GM10248 (cell line): ENCODE results near the gene PDCD1LG2.
A peak's percentile ranks its signal among the peaks of the same experiment; 100 is the strongest.
"Not testable (repeated sequence)": the region's sequence is repeated elsewhere in the genome, so short reads cannot be mapped to it uniquely, and the experiment has no call there.

Experiments
- CTCF ChIA-PET: fragments of 300-600 bp; sonication (Branson Sonifier 250); formaldehyde crosslinking; extraction: SDS; loops from one replicate; lab custom pipeline; 2021; ENCODE audit warnings: antibody characterized with exemption; lab: Yijun Ruan, JAX
- POLR2A ChIA-PET: fragments of 350-650 bp; sonication (Branson Sonifier 250); formaldehyde crosslinking; extraction: SDS; loops from one replicate; lab custom pipeline; 2020; ENCODE audit warnings: antibody characterized with exemption; lab: Yijun Ruan, JAX
- DNase-seq: peaks from one replicate; pipeline ENCODE4 v3.0.0; 2012; ENCODE audit errors: extremely low spot score
- TF ChIP-seq, protein P1 (sequence below): IDR thresholded peaks from 2 replicates; pipeline ENCODE4 v1.5.1; 2012; ENCODE audit warnings: mild to moderate bottlenecking, low read depth; ENCODE audit errors: extremely low read depth, missing control alignments, control extremely low read depth

The PDCD1LG2 gene

GRCh38 chr9:5510360-5510931 lies at the start of gene PDCD1LG2:
Gene PDCD1LG2 (plus strand): TSS chr9:5510531. CDS start chr9:5522547, 12,016 bp downstream.
- TF ChIP-seq, protein P1, sequence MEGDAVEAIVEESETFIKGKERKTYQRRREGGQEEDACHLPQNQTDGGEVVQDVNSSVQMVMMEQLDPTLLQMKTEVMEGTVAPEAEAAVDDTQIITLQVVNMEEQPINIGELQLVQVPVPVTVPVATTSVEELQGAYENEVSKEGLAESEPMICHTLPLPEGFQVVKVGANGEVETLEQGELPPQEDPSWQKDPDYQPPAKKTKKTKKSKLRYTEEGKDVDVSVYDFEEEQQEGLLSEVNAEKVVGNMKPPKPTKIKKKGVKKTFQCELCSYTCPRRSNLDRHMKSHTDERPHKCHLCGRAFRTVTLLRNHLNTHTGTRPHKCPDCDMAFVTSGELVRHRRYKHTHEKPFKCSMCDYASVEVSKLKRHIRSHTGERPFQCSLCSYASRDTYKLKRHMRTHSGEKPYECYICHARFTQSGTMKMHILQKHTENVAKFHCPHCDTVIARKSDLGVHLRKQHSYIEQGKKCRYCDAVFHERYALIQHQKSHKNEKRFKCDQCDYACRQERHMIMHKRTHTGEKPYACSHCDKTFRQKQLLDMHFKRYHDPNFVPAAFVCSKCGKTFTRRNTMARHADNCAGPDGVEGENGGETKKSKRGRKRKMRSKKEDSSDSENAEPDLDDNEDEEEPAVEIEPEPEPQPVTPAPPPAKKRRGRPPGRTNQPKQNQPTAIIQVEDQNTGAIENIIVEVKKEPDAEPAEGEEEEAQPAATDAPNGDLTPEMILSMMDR = no peak
- POLR2A ChIA-PET = no interaction called here
- peak; percentile 39 for DNase-seq
- CTCF ChIA-PET = interaction anchor here (0.9 to 3.1 kb wide), 16 partner anchors 8 to 751 kb away, joined by 3 to 16 read pairs (median 4); partner anchors contain the start of gene CD274

- ChIA-PET POLR2A (interaction anchor here (1.1 kb wide), 1 partner anchor 15 kb away, joined by 5 read pairs; the partner anchor contains the start of gene CD274), CTCF (interaction anchor here (1.0 to 3.2 kb wide), 5 partner anchors 12 to 136 kb away, joined by 3 to 12 read pairs (median 3); partner anchors contain the start of gene CD274)
- not testable (repeated sequence) for DNase-seq
Observed at GRCh38 chr9:5464831-5465330, 45.5 kb upstream of the PDCD1LG2 start.

- DNase-seq = no peak
- TF ChIP-seq, protein P1 = no peak
- POLR2A ChIA-PET = interaction anchor here (1.0 to 2.0 kb wide), 2 partner anchors 16 to 27 kb away, joined by 3 to 5 read pairs; partner anchors contain the start of gene CD274
- CTCF ChIA-PET = interaction anchor here (0.9 to 3.2 kb wide), 3 partner anchors 11 to 134 kb away, joined by 3 to 12 read pairs (median 3); no protein-coding TSS in a partner anchor
Observed at GRCh38 chr9:5466005-5466404, 44.3 kb upstream of the PDCD1LG2 start.

- ChIA-PET CTCF (interaction anchor here (0.8 to 1.5 kb wide), 5 partner anchors 9 to 134 kb away, joined by 3 to 4 read pairs (median 3); no protein-coding TSS in a partner anchor), POLR2A (interaction anchor here (1.0 to 2.0 kb wide), 2 partner anchors 16 to 28 kb away, joined by 3 to 5 read pairs; partner anchors contain the start of gene CD274)
- DNase-seq = no peak
- TF ChIP-seq, protein P1 = no peak
Observed at GRCh38 chr9:5466766-5467165, 43.6 kb upstream of the PDCD1LG2 start.

DNA sequence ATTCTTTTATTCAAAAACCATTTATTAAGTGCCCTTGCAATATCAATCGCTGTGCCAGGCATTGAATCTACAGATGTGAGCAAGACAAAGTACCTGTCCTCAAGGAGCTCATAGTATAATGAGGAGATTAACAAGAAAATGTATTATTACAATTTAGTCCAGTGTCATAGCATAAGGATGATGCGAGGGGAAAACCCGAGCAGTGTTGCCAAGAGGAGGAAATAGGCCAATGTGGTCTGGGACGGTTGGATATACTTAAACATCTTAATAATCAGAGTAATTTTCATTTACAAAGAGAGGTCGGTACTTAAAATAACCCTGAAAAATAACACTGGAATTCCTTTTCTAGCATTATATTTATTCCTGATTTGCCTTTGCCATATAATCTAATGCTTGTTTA lies 41.5 kb upstream of the PDCD1LG2 start:
- TF ChIP-seq, protein P1 = no peak
- DNase-seq = no peak
- ChIA-PET POLR2A (no interaction called here), CTCF (interaction anchor here (1.1 kb wide), 2 partner anchors 18 to 25 kb away, joined by 3 to 4 read pairs; no protein-coding TSS in a partner anchor)

DNA sequence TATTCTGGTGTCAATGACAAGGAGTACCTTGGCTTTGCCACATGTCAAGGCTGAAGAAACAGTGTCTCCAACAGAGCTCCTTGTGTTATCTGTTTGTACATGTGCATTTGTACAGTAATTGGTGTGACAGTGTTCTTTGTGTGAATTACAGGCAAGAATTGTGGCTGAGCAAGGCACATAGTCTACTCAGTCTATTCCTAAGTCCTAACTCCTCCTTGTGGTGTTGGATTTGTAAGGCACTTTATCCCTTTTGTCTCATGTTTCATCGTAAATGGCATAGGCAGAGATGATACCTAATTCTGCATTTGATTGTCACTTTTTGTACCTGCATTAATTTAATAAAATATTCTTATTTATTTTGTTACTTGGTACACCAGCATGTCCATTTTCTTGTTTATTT lies 40.2 kb upstream of the PDCD1LG2 start:
- POLR2A ChIA-PET = no interaction called here
- no peak for DNase-seq
- TF ChIP-seq, protein P1 = no peak
- CTCF ChIA-PET = interaction anchor here (1.5 kb wide), 1 partner anchor 10 kb away, joined by 3 read pairs; no protein-coding TSS in a partner anchor

- ChIA-PET POLR2A (no interaction called here), CTCF (interaction anchor here (1.4 to 1.5 kb wide), 2 partner anchors 11 to 20 kb away, joined by 3 to 5 read pairs; partner anchors contain the start of gene CD274)
- TF ChIP-seq, protein P1 = no peak
- DNase-seq = no peak
Observed at GRCh38 chr9:5470816-5471215, 39.5 kb upstream of the PDCD1LG2 start.

GRCh38 chr9:5475611-5476010 lies 34.7 kb upstream of the PDCD1LG2 start:
- CTCF ChIA-PET = interaction anchor here (3.5 kb wide), 1 partner anchor 26 kb away, joined by 9 read pairs; the partner anchor contains the start of gene CD274
- DNase-seq, POLR2A ChIA-PET: not testable (repeated sequence)
